Measurements from ENCODE around the gene CAMSAP1. TPM values are rescaled to one million over a fixed set of nuclear protein-coding genes. Genes with fewer than 3 reads are reported as not detected.

The CAMSAP1 gene, protein sequence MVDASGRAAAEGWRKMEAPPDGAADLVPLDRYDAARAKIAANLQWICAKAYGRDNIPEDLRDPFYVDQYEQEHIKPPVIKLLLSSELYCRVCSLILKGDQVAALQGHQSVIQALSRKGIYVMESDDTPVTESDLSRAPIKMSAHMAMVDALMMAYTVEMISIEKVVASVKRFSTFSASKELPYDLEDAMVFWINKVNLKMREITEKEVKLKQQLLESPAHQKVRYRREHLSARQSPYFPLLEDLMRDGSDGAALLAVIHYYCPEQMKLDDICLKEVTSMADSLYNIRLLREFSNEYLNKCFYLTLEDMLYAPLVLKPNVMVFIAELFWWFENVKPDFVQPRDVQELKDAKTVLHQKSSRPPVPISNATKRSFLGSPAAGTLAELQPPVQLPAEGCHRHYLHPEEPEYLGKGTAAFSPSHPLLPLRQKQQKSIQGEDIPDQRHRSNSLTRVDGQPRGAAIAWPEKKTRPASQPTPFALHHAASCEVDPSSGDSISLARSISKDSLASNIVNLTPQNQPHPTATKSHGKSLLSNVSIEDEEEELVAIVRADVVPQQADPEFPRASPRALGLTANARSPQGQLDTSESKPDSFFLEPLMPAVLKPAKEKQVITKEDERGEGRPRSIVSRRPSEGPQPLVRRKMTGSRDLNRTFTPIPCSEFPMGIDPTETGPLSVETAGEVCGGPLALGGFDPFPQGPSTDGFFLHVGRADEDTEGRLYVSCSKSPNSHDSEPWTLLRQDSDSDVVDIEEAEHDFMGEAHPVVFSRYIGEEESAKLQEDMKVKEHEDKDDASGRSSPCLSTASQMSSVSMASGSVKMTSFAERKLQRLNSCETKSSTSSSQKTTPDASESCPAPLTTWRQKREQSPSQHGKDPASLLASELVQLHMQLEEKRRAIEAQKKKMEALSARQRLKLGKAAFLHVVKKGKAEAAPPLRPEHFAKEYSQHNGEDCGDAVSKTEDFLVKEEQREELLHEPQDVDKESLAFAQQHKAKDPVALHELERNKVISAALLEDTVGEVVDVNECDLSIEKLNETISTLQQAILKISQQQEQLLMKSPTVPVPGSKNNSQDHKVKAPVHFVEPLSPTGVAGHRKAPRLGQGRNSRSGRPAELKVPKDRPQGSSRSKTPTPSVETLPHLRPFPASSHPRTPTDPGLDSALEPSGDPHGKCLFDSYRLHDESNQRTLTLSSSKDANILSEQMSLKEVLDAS (N-terminal part only)
- total RNA-seq: 31.0 and 31.6 TPM in 2 replicates
- 13.0 TPM for total RNA-seq (2013)
- 5.6 and 6.6 TPM in 2 replicates for polyA plus RNA-seq
- 17.0 and 20.0 TPM in 2 replicates for polyA minus RNA-seq

DNA sequence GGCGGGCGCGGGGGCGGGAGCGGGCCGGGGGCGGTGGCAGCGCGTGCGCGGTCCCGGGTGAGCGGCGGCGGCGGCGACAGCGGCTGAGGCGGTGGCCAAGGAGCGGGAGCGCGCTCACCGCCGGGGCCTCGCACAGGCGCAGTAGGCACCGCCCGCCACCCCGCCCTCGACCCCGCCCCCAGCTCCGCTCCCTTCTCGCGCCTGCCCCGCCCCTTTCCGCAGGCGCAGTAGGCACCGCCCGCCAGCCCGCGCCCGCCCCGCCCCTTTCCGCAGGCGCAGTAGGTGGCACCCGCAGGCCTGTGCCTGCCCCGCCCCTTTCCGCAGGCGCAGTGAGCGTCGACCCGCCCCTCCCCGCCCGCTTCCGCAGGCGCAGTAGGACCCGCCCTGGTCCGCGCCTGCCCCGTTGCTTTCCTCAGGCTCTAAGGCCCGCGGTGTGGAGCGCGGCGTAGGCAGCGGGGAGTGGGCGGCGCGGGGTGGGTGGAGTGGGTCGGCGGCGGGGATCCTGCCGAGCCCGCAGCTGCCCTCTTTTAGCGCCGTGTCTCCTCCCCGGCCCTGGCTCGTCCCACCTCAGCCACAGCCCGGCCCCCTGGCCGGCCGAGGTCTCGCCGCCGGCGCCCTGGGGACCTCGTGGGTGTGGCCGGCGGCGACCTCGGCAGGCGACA is at the start of gene CAMSAP1:
Gene CAMSAP1 (minus strand): TSS at position 116 of the 662 bp plus-strand sequence. CDS start 387 bp downstream, outside the sequence.
- H2AFZ ChIP-seq (ENCODE audit: insufficient read depth, low read depth, low read length, poor library complexity, severe bottlenecking): peak within 1 kb of the TSS; percentile 94
- H3K27ac ChIP-seq (ENCODE audit: low read length in 2 of 2): peak within 1 kb of the TSS; percentile 44 to 74
- H3K9me3 Mint-ChIP-seq (ENCODE audit: insufficient read depth): no peaks in the 10 kb centered on the region

More for the DNA sequence above, at the start of gene CAMSAP1:
- Histone ChIP-seq H3K36me3 (replicated peaks in 1 of 2; ENCODE audit: control extremely low read depth in 1 of 2, control insufficient read depth in 1 of 2, extremely low read depth in 1 of 2, insufficient read depth in 2 of 2, low read length in 1 of 2) (peaks cover 0 to 12% of the 10 kb centered on the region in 2 experiments), H3K4me2 (replicated peaks; ENCODE audit: low read depth, low read length, poor library complexity, severe bottlenecking) (peak within 1 kb of the TSS; percentile 97), H3K4me3 (ENCODE audit: control extremely low read depth in 1 of 5, extremely low read depth in 1 of 5, insufficient read depth in 1 of 5, low read depth in 2 of 5, low read length in 4 of 5) (peak within 1 kb of the TSS; percentile 38 to 85 (median 84)), H3K9me3 (ENCODE audit: control extremely low read depth in 1 of 3, control insufficient read depth in 2 of 3, insufficient read depth in 1 of 3, low read length in 2 of 3) (peaks cover 0 to 6% (median 0%) of the 10 kb centered on the region in 3 donors), H3K9ac (ENCODE audit: low read length) (peak within 1 kb of the TSS; percentile 83), H3K27me3 (replicated peaks in 1 of 4; ENCODE audit: control extremely low read depth in 1 of 4, control insufficient read depth in 3 of 4, insufficient read depth in 4 of 4, low read length in 3 of 4) (no peaks in the 10 kb centered on the region), H4K20me1 (ENCODE audit: control insufficient read depth, insufficient read depth, low read length, poor library complexity, severe bottlenecking) (peaks cover 46% of the 10 kb centered on the region), H3K79me2 (ENCODE audit: control insufficient read depth, insufficient read depth, low read length) (peaks cover 71% of the 10 kb centered on the region), H3K4me1 (ENCODE audit: control insufficient read depth in 2 of 2, insufficient read depth in 2 of 2, low read length in 2 of 2) (peaks cover 20 to 23% of the 10 kb centered on the region in 2 donors)
- intact Hi-C loops (cut with micrococcal nuclease): loop anchor here (1.0 to 5.0 kb wide), 3 partner anchors 54 to 575 kb away; partner anchors contain the start of genes DNLZ, SEC16A and UBAC1
- H3K27ac Mint-ChIP-seq: peak within 1 kb of the TSS; percentile 80
- POLR2A ChIA-PET: interaction anchor here (0.7 to 1.0 kb wide), 2 partner anchors 10 to 385 kb away, joined by 3 to 4 read pairs; no protein-coding TSS in a partner anchor
- TF ChIP-seq, protein P1, sequence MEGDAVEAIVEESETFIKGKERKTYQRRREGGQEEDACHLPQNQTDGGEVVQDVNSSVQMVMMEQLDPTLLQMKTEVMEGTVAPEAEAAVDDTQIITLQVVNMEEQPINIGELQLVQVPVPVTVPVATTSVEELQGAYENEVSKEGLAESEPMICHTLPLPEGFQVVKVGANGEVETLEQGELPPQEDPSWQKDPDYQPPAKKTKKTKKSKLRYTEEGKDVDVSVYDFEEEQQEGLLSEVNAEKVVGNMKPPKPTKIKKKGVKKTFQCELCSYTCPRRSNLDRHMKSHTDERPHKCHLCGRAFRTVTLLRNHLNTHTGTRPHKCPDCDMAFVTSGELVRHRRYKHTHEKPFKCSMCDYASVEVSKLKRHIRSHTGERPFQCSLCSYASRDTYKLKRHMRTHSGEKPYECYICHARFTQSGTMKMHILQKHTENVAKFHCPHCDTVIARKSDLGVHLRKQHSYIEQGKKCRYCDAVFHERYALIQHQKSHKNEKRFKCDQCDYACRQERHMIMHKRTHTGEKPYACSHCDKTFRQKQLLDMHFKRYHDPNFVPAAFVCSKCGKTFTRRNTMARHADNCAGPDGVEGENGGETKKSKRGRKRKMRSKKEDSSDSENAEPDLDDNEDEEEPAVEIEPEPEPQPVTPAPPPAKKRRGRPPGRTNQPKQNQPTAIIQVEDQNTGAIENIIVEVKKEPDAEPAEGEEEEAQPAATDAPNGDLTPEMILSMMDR (IDR thresholded peaks at IDR 0.05): no peak
- no peak for TF ChIP-seq EZH2 (IDR thresholded peaks at IDR 0.05; ENCODE audit: borderline replicate concordance, insufficient read depth, low read depth, low read length, poor library complexity, severe bottlenecking)
- CTCF ChIA-PET: interaction anchor here (0.7 to 2.1 kb wide), 2 partner anchors 41 to 43 kb away, joined by 3 to 7 read pairs; no protein-coding TSS in a partner anchor
- peaks cover 43% of the 10 kb centered on the region for H3K4me1 Mint-ChIP-seq
- ATAC-seq (ENCODE audit: low read depth) (peak; percentile 88), DNase-seq (peak; percentile 97)
- H3K4me3 Mint-ChIP-seq: peak within 1 kb of the TSS; percentile 93
- no peaks in the 10 kb centered on the region for H3K27me3 Mint-ChIP-seq
- WGBS (ENCODE audit: insufficient coverage): under 1% methylated on average over 86 of the region's 91 CpGs
